GM21526 (cell line): ENCODE measurements around the gene TMPRSS6.

Experiments used
- ATAC-seq: cut with Tn5 transposase; IDR thresholded peaks from one replicate; pipeline ENCODE4 v1.9.1; 2021; ENCODE audit warnings: moderate library complexity; ENCODE audit not compliant: unreplicated experiment, low FRiP score

Gene TMPRSS6

DNA sequence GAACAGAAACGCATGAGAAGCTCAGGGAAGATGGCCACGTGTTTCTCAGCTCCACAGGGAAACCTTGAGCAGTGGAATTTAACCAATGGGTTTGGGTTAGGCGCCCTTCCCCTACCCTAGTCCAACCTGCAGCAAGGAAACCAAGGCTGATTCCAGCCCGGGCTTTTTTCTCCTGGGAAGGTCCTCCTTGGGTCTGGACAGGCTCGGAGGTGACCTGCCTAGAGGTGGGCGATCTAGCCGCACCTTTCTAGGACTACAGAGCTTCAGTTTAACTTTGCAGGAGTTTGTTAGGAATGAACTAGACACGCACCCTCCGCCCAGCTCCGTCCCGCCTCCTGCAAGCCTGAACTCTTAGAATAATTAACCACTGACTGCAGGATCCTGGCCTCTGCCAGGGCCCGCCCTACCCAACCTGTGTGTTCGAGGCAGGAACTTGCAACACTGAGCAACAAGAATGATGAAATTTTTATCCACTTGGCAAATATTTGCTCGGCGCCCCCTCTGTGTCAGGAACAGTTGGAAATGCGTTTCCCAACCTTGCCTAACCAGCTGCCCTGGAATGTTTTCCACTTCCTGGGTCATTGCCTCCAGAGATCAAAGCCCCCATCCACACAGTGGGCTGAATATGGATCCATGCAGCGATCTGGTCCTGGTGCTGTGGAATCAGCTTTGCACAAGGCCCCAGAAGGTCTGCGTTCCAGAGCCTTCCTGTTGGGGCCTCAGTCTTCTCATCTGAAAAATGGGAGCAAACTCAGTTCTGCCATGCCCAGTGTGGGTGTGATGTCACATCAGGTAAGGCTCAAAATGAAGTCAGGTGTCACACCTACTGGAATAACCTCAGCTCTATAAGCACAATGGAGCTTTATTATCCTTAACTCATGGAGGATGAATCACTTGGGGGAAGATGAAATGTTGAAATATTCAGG lies 76.7 kb downstream of the TMPRSS6 start:
- ATAC-seq, result no peak

GRCh38 chr22:37032134-37032534 lies 77.4 kb downstream of the TMPRSS6 start:
- no peak for ATAC-seq

- ATAC-seq, result no peak
Observed at GRCh38 chr22:37030560-37031281, 78.8 kb downstream of the TMPRSS6 start.

GRCh38 chr22:37028692-37029674 lies 80.5 kb downstream of the TMPRSS6 start:
- no peak for ATAC-seq

DNA sequence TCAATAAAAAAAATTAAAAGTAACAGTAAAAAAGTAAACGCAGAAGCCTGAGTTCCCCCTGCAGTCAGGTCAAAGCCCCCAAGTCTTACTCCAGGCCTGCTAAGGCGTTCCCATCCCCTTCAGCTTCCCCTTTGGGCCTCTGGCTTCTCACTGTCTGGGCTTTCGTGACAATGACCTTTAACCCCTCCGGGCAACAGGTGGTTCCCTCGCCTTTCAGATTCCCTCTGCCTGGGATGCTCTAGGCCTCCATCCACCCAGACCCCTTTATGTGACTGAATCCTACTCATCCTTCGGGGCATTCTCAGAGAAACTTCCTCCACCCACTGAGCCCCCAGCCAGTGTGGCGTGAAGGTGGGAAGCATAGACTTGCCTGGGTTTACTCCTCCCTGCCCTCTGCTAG lies 82.0 kb downstream of the TMPRSS6 start:
- no peak for ATAC-seq

DNA sequence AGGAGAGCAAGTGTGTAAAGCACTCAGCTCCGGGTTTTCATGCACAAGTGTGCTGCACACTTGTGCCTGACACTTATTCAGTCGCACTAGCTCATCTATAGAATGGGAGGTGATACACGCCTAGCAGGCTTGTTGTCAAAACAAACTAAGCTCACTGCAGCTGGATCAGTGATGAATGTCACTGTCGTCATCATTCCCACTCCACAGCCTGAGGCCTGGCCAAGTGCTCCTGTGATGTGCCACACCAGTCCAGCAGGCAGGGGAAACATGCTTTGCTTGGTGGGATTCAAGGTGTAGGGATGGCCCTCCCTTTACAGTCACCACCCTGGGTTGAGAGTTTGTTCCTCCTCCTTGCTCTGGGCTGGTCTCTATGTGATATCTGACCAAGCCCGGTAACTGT lies 83.2 kb downstream of the TMPRSS6 start:
- ATAC-seq, result no peak

GRCh38 chr22:37025500-37026070 lies 83.9 kb downstream of the TMPRSS6 start:
- ATAC-seq, result no peak

- ATAC-seq, result no peak
Observed at GRCh38 chr22:37024339-37025157, 85.0 kb downstream of the TMPRSS6 start.

DNA sequence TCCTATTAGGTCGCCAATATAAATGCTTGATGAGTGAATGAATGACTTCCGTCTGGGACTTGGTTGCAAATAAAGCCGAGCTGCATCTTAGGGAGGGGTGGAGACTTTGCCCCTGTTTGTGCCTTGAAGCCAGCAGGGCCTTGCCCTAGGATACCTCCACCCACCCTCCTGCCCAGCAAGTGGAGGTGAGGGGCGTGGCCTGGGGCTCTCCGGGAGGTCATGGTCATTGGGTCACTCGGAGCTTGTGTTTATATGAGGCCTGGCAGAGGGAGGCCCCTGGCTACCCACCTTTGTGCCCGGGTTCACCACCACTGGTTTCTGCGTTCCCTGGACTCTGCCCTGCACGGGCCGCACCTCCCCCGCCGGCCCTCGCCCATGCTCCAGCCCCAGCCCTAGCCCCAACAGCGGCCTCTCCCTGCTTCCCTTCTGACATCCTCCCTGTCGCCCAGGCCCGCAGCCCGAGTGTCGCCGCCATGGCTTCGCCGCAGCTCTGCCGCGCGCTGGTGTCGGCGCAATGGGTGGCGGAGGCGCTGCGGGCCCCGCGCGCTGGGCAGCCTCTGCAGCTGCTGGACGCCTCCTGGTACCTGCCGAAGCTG lies 85.7 kb downstream of the TMPRSS6 start:
- ATAC-seq, result no peak

DNA sequence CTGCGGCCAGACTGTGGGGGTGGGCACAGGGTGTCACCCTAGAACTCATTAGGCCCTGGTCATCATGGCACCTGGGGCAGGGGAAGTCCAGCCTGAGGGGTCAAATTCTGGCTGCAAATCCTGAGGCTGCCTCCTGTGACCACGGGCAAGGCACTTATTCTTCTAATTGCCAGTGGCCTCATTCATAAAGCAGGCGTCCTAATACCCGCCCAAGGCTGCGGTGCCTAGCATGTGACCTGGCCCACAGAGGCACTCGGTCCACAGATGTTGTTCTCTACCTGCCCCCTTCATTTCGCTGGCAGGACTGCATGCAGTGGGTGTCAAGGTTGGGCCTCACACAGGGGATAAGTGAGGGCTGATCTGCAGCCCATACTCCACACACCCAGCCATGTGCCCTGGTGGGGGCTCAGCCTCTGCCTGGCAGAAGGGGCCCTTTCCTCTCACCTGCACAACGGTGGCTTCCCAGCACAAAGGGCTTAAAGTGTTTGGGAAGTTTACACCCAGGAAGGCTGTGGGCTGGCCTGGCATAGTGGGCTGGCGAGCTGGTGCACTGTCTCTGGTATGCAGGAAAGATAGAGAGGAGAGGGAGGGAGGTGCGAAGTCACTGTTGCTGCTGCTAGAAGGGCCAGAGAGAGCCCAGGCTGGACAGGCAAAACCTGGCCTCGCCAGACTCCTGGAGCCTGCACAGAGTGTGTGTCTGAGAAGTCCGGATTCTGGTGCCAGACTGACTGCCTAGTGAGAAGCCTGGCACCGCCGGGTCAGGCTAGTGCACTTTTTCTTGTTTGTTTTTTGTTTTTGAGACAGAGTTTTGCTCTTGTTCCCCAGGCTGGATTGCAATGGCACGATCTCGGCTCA lies 86.8 kb downstream of the TMPRSS6 start:
- ATAC-seq, result no peak

DNA sequence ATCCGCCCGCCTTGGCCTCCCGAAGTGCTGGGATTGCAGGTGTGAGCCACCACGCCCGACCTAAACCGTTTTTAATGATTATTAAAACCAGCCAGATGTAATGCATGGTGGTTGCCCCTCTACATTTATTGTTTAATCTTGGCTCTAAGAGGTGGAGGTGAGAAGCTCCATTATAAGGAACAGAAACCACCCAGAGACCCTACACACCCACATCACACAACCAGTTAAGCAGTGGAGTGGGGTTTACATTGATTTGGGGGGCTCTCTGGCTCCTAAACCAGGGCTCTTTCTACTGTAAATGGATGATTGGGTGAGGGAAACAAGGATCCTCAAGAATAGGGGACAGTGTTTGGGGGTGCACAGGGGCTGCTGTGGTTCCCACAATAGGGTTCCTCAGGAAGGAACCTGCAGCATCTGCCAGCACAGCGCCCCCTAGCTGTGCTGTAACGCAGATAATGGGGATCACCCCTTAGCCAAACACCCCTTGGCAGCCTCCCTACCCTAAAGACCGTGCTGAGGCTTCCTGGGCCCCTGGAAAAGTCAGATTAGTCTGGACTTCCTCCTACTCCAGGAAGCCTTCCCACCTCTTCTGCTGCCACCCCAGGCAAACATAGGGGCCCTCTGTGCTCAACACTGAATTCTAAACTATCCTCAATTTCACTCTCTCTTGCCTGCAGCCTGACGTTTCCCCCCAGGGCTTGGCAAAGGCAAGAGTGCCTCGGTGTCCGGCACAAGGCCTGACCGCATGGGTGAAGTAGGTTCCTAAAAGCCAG lies 87.6 kb downstream of the TMPRSS6 start:
- no peak for ATAC-seq

DNA sequence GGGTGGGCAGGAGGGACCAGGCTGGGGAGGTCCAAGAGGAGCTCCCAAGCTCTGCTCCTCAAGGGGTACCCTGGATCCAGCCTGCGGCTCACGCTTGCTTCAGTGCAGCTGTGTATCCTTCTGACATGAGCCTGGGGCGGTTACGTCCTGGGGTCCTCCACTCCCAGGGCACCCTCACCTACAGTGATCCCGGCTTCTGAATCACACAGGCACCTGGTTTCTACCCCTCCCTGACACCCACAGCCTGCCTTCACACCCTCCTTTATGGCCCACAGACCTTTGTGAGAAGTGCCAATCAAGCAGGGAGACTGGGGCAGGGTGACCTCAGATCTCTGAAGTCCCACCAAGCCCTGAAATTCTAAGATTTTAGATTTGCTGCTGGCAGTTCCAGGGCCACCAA lies 88.5 kb downstream of the TMPRSS6 start:
- ATAC-seq, result no peak

DNA sequence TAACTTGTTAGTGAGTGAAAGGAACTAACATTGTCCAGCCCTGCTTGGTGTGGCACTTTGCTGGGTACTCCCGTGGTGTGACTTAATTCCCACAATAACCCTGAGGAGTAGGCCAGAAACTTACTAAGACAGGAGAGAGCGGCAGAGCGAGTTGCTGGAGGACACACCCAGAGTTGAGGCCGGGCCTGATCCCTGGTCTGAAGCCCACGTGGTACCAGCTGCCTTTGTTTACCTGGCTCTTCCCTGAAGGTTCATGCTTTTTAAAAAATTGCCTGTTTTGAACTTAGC lies 89.4 kb downstream of the TMPRSS6 start:
- ATAC-seq, result no peak

GRCh38 chr22:37019309-37020191 lies 90.0 kb downstream of the TMPRSS6 start, which contains the start of the genes MPST and TST:
Gene MPST (plus strand): TSS chr22:37019742. CDS start chr22:37019837, 95 bp downstream.
Gene TST (minus strand): TSS chr22:37019447. CDS start chr22:37018732, 715 bp downstream.
- no peak for ATAC-seq

- no peak for ATAC-seq
Observed at GRCh38 chr22:37018815-37019308, 90.7 kb downstream of the TMPRSS6 start.

DNA sequence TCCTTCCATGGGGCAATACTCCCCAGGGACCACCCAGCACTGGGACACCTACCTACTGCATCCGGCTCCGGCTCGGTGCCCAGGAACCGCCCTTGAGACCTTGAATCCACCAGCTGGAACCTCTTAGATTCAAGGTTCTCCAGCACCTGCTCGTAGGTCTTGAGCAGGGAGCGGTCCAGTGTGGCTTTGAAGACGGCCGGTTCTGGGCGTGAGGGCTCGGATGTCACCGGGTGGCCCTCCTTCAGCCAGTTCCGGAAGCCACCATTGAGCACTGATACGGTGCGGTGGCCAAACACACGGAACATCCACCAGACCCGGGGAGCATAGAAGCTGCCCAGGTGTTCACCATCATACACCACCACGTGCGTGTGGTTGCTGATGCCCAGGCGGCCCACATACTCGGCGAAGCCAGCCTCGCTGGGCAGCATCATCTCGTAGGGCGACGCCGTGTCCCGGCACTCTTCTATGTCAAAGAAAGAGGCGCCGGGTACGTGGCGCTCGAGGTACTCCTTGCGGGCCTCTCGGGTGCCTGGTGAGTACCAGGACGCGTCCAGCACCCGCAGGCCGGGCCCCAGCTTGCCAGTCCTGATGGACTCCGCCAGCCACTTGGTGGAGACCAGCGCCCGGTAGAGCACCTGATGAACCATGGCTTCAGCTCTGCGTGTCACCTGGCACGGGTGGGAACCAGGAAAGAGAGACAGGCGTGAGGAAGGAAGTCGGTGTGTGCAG lies 91.3 kb downstream of the TMPRSS6 start:
- no peak for ATAC-seq
